GM12872 (cell line): ENCODE results near the gene CLDN4.

ENCODE experiments used
- TF ChIP-seq, protein P1 (sequence below): IDR thresholded peaks from 3 replicates; pipeline ENCODE4 v1.5.1; 2011; ENCODE audit warnings: low read depth, mild to moderate bottlenecking, low read length, moderate library complexity; ENCODE audit not compliant: insufficient read depth

CLDN4 gene

DNA sequence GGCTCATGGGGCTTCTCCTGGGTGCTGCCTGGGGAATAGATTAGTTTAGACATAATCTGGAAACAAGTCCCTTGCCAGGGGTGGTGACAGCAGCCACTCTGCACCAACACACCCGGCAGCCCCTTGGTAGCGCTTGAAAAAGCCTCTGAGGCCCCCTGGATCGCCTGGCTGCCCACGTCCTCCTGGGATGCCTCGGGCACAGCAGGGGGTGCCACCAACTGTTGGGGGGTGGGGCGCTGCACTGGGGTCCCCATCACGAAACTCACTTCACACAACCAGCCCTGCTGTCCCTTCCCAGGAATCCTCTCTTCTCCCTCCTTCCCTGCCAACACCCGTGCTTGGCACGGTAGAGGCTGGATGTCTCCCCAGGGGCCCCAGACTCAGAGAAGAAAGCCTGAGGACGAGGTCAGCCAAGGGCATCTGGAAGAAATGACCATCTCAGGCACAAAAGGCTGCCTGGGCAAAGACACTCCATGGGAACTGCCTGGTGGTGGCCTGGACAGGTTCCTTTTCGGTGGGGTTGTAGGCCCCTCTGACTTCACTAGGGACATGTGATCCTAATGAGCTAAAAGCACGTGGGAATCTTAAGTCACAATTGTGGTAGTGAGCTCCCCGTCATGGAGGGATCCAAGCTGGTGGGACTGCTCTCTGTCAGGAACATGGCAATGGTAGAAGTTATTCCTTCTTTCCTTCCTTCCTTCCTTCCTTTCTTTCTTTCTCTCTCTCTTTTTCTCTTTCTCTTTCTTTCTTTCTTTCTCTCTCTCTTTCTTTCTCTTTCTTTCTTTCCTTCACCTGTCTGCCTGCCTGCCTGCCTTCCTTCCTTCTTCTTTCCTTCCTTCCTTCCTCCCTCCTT, 41.5 kb downstream of the CLDN4 start:
- TF ChIP-seq, protein P1, sequence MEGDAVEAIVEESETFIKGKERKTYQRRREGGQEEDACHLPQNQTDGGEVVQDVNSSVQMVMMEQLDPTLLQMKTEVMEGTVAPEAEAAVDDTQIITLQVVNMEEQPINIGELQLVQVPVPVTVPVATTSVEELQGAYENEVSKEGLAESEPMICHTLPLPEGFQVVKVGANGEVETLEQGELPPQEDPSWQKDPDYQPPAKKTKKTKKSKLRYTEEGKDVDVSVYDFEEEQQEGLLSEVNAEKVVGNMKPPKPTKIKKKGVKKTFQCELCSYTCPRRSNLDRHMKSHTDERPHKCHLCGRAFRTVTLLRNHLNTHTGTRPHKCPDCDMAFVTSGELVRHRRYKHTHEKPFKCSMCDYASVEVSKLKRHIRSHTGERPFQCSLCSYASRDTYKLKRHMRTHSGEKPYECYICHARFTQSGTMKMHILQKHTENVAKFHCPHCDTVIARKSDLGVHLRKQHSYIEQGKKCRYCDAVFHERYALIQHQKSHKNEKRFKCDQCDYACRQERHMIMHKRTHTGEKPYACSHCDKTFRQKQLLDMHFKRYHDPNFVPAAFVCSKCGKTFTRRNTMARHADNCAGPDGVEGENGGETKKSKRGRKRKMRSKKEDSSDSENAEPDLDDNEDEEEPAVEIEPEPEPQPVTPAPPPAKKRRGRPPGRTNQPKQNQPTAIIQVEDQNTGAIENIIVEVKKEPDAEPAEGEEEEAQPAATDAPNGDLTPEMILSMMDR, result no peak

DNA sequence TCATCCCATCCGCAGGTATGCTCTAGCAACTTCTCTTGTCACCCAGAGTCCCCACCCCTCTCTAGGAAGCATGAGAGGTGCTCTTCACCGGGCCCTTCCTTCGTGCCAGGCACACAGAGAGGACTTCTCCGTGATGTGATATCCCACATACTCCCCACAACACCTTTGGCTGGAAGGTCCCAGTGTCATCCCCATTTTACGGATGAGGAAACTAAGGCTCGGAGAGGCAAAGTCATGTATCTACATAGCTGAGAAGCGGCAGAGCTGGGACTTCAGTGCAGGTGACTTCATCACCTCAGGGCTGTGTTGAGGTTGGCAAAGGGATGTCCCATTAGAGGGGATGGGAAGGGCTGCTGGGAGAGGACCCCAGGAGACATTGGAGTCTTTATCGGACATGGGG, 45.6 kb downstream of the CLDN4 start:
- TF ChIP-seq, protein P1, result no peak

DNA sequence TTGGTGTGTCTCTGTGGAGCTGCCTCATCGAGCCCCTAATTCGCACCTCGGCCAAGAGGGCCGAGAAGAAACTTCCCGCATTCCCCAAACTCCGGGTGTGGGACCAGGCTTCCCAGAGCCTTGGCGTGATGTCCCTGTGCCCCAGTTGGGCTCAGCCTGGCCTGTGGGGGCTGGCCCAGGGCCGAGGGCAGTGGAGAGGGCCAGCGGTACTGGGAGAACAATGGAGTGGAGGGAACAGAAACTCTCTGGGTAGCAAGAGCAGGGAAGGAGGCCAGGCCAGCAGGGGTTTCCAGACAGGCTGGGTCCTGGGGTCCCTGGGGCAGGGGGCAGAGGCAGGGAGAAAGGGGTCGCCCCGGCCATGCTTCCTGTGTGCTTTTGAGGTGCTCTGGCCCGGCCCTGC, 46.2 kb downstream of the CLDN4 start:
- TF ChIP-seq, protein P1, result no peak

DNA sequence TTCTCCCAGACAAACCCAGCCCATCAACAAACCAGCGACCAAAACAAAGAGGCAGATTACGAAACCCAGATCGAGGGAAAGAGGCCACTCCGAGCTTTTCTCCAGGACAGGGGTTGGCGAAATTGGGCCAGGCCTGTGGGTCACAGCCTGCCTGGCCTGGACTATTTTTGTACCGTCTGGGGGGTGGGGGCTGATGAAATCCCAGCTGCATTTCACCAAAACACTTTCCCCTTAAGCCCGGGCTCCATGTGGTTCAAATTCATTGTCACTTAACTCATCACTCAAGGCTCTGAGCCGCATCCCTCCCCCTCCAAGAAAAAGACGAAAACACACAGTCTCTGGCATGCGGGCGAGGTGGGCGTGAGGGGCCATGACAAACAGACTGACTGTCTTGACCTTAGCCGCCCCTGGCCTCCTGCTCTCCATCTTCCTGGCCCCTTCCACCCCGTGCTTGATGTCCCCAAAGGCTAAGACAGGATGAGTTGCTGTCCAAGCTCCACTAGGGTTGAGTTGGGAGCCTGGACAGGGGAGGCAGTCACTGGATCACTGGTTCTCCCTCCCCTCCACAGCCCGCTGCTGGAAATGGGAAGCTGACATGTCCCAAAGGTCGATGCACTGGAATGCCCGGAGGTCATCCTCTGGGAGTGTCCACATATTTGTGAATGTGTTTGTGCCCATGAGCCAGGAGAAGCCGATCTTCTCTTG, 49.3 kb downstream of the CLDN4 start:
- TF ChIP-seq, protein P1, result no peak

DNA sequence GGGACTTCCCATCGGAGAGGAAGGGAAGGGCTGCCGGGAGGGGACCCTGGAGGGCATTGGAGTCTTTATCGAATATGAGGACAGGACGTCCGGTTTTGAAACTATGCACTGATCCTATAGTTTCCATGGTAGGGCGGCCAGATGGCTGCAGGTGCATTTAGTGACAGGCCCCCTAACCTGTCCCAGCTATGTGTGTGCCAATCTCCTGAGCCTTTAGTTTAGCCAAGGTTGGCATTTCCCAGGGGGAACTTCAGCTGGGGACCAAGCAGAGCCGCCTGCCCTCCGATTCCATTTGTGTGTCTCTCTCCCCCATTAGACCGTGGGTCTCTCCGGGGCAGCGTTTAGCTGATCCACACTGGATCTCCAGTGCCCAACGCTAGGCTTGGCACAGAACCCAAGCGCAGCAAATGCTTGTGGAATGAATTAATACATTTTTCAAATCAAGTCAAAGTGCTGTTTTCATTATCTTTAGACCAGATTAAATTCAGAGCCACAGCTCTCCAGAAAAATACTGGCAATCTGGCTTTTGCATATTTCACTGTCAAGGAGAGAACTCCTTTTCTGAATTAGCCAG, 50.0 kb downstream of the CLDN4 start:
- TF ChIP-seq, protein P1, result no peak

DNA sequence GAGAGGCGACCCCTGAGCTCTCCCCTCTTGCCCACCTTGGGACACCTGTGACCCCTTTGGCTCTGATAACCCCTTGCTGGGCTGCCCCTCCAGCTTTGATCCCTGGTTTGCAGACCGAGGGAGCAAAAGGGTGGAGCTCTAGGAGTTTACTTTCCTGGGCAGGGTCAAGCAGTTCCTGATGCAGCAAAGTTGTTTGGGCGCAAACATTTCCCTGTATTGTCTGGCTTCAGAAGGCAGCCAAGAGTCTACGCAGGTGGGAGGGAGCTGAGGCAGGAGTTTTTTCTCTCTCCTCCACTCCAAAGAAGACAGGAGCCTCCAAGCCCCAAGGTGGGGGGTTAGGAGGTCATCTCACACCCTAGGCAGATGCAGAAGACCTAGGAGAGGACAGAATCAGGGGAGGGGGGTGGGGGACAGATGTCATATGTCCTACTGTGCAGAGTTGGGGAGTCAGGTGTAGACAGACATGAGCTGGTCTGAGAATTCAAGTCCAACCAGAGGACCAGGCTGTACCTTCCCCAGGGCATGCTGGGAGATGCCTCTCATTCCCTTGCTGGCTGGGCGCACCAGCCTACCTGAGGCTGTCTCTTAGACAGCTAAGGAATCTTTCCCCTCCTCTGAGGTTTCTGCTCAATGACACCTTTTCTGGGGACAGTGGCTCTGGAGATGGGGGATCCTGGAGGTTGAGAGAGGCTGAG, 50.7 kb downstream of the CLDN4 start:
- TF ChIP-seq, protein P1, result no peak

DNA sequence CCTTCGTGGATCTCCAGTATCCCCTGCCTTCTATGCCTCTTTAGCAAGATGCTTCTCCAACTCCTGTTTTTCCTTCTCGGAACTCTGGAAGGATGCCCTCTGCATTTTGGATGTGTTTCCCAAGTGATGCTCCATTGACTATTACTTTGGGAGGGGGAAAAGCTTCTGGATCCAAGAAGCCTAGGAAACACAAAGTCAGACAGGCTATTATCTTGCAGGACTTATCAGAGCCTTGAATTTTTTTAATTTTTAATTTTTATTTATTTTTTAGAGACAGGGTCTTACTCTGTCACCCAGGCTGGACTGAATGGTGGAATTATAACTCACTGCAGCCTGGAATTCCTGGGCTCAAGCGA, 51.2 kb downstream of the CLDN4 start:
- TF ChIP-seq, protein P1, result no peak
